Amniotic stem cell (primary cell): ENCODE results near the gene PPL.
"Not testable (repeated sequence)": the region's sequence is repeated elsewhere in the genome, so short reads cannot be mapped to it uniquely, and the experiment has no call there.

Experiments used
- DNase-seq: peaks from one replicate; lab custom pipeline; 2025; lab: John Stamatoyannopoulos, UW

Gene PPL

GRCh38 chr16:4904942-4905615 lies 31.9 kb downstream of the PPL start:
- no peak for DNase-seq

GRCh38 chr16:4904108-4904941 lies 32.6 kb downstream of the PPL start:
- no peak for DNase-seq

DNA sequence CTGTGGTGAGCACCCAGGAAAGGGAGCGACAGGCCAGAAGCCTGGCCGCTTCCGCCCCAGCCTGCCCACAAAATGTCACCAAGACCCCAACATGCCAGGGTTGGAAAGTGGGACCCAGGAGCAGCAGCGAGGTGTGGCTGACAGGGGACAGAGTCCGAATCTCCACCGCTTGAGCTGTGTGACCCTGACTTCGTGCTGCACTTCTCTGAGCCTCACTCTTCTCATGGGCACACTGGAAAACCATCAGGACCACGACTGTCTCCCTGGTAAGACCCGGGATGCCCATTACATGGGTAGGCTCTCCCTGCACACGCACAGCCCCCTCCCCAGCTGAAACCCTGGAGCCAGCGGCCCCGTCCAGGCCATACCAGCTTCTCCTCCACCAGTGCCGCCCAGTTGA lies 34.9 kb downstream of the PPL start:
- DNase-seq: no peak

DNA sequence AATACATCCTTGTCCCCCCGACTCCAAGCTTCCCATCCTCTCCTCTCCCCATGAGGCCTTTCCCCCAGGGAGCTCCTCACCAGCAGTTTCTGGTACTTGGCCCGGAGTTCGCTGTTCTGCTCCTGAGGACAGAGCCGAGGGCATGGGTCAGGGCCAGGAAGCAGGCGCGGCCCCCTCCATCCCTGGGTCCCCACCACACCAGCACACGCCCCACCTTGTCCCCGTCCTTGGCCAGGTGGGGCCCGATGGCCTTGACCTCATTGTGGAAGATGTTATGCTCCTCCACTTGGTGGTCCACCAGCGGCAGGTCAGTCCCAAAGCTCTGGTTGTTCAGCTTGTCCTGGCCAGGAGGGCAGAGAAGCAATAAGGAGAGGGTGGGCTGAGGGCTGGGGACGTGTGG lies 36.2 kb downstream of the PPL start:
- DNase-seq: no peak

- DNase-seq: no peak
Observed at GRCh38 chr16:4900036-4900435, 36.9 kb downstream of the PPL start.

- no peak for DNase-seq
Observed at GRCh38 chr16:4899474-4899846, 37.5 kb downstream of the PPL start.

DNA sequence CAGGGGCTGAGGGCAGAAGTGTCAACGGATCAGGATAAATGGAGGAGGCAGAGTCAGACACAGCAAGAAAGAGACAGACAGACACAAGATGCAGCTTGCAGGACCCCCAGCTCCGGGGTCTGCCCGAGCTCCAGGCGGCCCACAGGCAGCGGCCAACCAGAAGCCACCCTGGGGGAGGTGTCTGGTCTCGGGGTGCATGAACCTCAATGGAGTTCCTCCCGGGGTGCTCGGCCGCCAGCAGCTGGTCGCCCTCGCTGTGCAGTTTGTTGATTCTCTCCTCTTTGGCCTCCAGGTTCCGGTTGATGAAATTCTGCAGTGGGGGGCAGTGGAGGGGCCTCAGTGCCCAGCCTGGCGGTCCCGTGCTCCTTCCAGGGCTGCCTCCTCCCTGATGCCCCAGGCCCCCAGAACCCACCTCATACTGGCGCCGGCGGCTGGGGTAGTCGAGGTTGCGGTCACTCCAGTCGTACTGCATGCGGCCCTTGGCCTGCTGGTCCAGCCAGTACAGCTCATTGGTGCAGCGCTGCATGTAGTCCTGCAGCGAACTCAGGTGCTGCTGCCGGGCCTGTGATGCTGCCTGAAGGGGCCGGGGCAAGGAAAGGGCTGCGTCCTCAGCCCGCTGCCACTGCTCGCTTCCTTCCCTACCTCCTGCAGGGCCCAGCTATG lies 38.0 kb downstream of the PPL start:
- DNase-seq: no peak

DNA sequence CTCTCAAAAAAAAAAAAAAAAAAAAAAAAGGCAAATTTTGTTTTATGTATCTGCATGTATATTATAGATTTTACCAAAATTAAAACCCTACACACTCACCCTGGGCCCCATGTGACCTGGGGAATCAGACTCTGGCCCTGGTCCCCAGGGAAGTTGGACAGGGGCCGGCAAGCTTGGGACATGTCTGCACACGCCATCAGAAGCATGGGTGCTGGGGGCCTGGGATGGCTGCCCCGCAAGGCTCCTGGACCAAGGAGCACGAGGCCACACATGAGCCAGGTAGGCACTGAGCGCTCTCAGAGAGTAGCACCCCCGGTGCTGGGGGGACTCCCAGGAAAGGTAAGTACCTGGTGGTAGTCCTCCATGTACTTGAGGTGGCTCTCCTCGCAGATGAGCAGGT lies 39.6 kb downstream of the PPL start:
- no peak for DNase-seq

- DNase-seq: not testable (repeated sequence)
Observed at GRCh38 chr16:4896761-4897160, 40.2 kb downstream of the PPL start.

DNA sequence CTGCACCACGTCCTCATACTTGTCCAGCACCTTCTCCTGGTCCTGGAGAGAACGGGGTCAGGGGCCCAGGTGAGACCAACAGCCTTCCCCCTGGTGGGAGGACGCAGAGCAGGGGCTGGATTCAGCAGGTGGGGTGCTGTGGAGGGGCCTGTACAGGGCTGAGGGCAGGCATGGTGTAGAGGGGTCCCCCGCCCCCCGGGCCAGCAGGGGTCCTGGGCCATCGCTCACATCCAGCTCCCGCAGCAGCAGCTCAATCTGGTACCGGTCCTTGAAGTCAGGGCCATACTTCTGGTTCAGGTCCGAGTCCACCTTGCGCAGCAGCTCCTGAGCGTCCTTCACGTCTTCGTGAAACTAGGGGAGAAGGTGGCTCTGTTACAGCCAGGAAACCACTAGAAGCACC lies 41.6 kb downstream of the PPL start:
- DNase-seq: no peak

GRCh38 chr16:4894276-4895150 lies 42.4 kb downstream of the PPL start:
- DNase-seq: no peak

GRCh38 chr16:4893103-4893862 lies 43.7 kb downstream of the PPL start:
- DNase-seq: no peak

DNA sequence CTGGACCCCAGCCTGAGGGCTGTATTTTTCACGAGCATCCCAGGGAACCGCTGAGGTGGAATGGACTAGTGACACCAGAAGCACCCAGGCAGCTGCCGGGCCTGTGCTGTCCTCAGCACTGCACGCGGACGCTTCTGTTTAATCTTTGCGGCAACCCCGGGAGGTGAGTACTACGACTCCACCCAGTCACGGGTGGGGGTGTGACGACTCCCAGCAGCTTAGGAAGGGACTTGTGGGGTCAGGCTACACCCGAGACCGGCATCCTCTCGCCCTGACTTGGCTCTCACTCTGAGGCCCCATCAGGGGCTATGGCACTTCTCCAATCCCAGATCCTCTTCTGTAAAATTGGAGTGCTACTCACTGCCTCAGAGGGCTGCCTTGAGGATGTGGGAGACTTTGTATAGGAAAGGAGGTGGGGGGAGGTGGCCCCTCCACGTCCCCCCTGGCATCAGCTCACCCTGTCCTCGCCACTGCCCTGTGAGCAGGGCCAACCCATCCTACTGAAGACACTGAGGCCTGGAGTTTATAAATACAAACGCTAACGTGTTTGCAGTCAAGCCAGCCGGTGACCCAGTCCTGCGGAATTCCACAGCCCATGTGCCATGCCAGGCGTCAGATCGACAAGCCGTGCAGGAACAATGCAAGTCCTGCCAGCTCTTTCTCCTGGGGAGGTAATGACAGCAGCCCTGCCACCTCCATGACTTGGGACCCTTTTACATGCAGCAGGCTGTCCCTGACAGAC lies 44.4 kb downstream of the PPL start:
- no peak for DNase-seq

DNA sequence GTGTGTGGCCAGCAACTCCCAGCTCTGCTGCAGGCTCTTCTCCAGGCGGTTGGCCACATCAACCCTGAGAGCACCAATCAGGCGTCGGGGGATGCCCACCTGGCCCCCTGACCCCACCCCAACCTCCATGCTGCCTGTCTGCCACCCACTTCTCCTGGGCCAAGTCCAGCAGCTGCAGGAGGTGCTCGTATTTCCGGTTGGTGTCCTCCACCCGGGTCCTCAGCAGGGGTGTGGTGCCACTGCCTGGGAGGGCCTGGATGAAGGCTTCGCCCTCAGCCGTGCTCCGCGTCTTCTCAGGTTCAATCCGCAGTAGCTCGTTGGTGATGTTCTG lies 45.1 kb downstream of the PPL start:
- no peak for DNase-seq

DNA sequence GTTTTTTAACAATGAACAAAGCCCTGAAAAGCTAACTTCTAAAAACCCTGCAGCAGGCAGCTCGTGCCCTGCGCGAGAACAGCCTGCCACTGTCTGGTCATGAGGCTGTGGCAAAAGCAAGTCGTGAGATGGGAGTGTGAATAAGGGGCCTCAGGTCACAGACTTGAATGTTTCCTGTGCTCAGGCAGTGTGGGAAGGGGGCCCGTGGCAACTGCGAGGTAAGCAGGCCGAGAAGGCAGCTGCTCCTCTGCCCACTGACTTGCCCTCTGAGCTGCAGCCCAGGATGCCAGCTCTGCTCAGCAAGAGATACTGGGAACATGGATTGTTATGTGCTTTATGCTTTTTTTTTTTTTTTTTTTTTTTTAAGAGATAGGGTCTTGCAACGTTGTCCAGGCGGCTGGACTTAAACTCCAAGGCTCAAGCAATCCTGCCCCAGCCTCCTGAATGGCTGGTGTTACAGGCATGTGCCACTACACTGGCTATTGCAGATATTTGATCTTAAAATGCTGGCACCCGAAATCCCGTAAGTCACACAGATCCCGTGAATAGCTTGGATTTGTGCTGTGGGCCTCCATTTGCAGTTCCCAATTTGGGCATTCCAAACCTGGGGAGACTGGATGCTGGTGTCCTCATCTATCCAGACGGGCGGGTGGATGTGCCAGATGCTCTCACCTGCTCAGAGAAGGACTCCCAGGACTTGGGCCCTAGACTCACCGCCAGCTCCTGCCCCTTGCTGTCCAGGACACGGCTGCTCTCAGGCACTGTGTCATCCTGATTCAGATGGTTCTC lies 45.7 kb downstream of the PPL start:
- no peak for DNase-seq

- DNase-seq: no peak
Observed at GRCh38 chr16:4890686-4891085, 46.3 kb downstream of the PPL start.

GRCh38 chr16:4890026-4890425 lies 46.9 kb downstream of the PPL start:
- DNase-seq: no peak

DNA sequence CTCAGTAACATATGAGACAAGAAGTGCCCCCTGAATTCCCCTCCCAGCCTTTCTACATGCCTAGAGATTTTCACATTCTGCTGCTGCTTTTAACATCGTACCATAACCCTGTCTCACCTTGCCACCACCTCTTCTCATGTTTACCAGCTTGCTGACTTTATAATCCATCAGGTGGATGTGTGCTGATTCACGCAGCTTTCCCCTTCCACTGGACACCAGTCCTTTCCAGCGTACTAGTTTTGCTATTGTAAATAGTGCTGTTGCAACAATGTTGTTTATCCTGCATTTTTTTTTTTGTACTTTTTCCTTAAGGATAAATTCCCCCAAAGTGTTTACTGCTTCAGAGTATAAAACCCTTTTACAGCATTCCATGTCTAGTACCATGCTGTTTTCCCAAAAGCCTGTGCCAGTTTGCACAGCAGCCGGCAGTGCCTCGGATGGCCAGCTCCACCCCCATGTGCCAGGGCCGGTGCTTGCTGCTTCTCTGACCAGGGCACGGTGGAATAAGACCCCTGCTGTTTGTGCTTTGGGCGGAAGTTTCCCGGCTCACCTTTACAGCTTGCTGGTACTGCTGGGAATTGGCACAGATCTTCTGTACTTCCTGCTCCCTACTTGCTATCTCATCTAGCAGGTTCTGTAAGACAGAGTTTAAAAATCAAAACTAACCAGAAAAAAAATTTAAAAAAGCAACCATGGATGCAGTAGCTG lies 48.4 kb downstream of the PPL start:
- no peak for DNase-seq

GRCh38 chr16:4886151-4886550 lies 50.8 kb downstream of the PPL start:
- DNase-seq: no peak
